HepG2 (cell line): ENCODE results near the gene SPATA13. TPM values are rescaled to one million over a fixed set of nuclear protein-coding genes. Genes with fewer than 3 reads are reported as not detected.

Experiments
- ARHGAP35 ChIP-seq: sonication (generic); formaldehyde crosslinking; IDR thresholded peaks from 2 replicates; pipeline ENCODE4 v1.9.0; 2022; ENCODE audit warnings: mild to moderate bottlenecking, inconsistent platforms, moderate library complexity, missing genetic modification reagents, borderline replicate concordance
- ASH2L ChIP-seq: fragments of 300-600, 200-600 bp; sonication (generic); IDR thresholded peaks from 2 replicates; pipeline ENCODE4 v1.7.0; 2017; ENCODE audit warnings: low read depth, mild to moderate bottlenecking, moderate library complexity, mixed read lengths, low read length; ENCODE audit not compliant: insufficient read length
- FOXK2 ChIP-seq: fragments of 450-650 bp; IDR thresholded peaks from 2 replicates; pipeline ENCODE4 v1.6.1; 2016
- GMEB2 ChIP-seq: IDR thresholded peaks from 2 replicates; pipeline ENCODE4 v1.6.1; 2016; ENCODE audit warnings: missing biosample characterization, missing genetic modification reagents, low read depth
- GTF3A ChIP-seq: sonication (generic); formaldehyde crosslinking; conservative IDR thresholded peaks from 2 replicates; pipeline ENCODE4 v1.4.0; 2020; ENCODE audit warnings: mild to moderate bottlenecking, missing genetic modification reagents
- HNRNPLL ChIP-seq: fragments of 200-400 bp; formaldehyde crosslinking; IDR thresholded peaks from 2 replicates; pipeline ENCODE4 v1.6.1; 2017; ENCODE audit warnings: mild to moderate bottlenecking, low read depth, low read length; ENCODE audit not compliant: poor library complexity, severe bottlenecking
- KMT2B ChIP-seq: IDR thresholded peaks from 2 replicates; pipeline ENCODE4 v1.6.1; 2016; ENCODE audit warnings: missing genetic modification reagents, missing compliant biosample characterization
- MEIS1 ChIP-seq: sonication (generic); formaldehyde crosslinking; IDR thresholded peaks from 2 replicates; pipeline ENCODE4 v1.9.0; 2021; ENCODE audit warnings: mild to moderate bottlenecking, missing genetic modification reagents, moderate library complexity, borderline replicate concordance
- POLR2G ChIP-seq: fragments of 200-400 bp; formaldehyde crosslinking; IDR thresholded peaks from 2 replicates; pipeline ENCODE4 v1.6.1; 2018; ENCODE audit warnings: mild to moderate bottlenecking, low read depth, low read length, moderate library complexity
- SAP130 ChIP-seq: IDR thresholded peaks from 2 replicates; pipeline ENCODE4 v1.6.1; 2016; ENCODE audit warnings: low read depth
- SIN3B ChIP-seq: fragments of 150-350 bp; IDR thresholded peaks from 2 replicates; pipeline ENCODE4 v1.6.1; 2014; ENCODE audit warnings: low read length
- SOX13 ChIP-seq, 3 experiments: fragments of 450-650 bp in 1 of 3; sonication (generic) in 1 of 3; formaldehyde crosslinking in 1 of 3; IDR thresholded peaks in 2 of 3; conservative IDR thresholded peaks in 1 of 3; 2 replicates each; pipeline versions ENCODE4 v1.5.0 to v1.6.1; 2016 to 2020; ENCODE audit warnings: antibody characterized with exemption in 1 of 3, mild to moderate bottlenecking in 1 of 3, missing compliant biosample characterization in 1 of 3, missing genetic modification reagents in 1 of 3, moderate library complexity in 1 of 3
- SP1 ChIP-seq, 2 experiments: fragments of 450-650 bp in 1 of 2; sonication (generic) in 1 of 2; formaldehyde crosslinking in 1 of 2; IDR thresholded peaks; 2 replicates each; pipeline versions ENCODE4 v1.4.0 to v1.6.1; 2016 to 2020; ENCODE audit warnings: missing genetic modification reagents in 1 of 2
- THAP7 ChIP-seq: sonication (generic); formaldehyde crosslinking; IDR thresholded peaks from 2 replicates; pipeline ENCODE4 v1.8.1; 2023; ENCODE audit warnings: mild to moderate bottlenecking, missing genetic modification reagents
- TRAFD1 ChIP-seq: sonication (generic); formaldehyde crosslinking; IDR thresholded peaks from 2 replicates; pipeline ENCODE4 v1.5.1; 2020; ENCODE audit warnings: missing genetic modification reagents, mild to moderate bottlenecking, borderline replicate concordance
- ZBTB26 ChIP-seq: IDR thresholded peaks from 2 replicates; pipeline ENCODE4 v1.6.1; 2016; ENCODE audit warnings: missing compliant biosample characterization, missing genetic modification reagents, borderline replicate concordance
- ZNF138 ChIP-seq: sonication (generic); formaldehyde crosslinking; IDR thresholded peaks from 2 replicates; pipeline ENCODE4 v1.5.0; 2020; ENCODE audit warnings: mild to moderate bottlenecking, low read depth, missing genetic modification reagents
- ZNF337 ChIP-seq: sonication (generic); formaldehyde crosslinking; IDR thresholded peaks from 2 replicates; pipeline ENCODE4 v1.5.1; 2020; ENCODE audit warnings: missing genetic modification reagents, low read depth, mild to moderate bottlenecking, borderline replicate concordance
- ZNF343 ChIP-seq: sonication (generic); formaldehyde crosslinking; IDR thresholded peaks from 2 replicates; pipeline ENCODE4 v1.4.0; 2020; ENCODE audit warnings: mild to moderate bottlenecking, missing genetic modification reagents
- ZNF891 ChIP-seq: sonication (generic); formaldehyde crosslinking; IDR thresholded peaks from 2 replicates; pipeline ENCODE4 v1.5.0; 2020; ENCODE audit warnings: mild to moderate bottlenecking, missing genetic modification reagents
- polyA plus RNA-seq, 8 experiments: library from polyadenylated mRNA; depleted of rRNA in 3 of 8; stranded (reverse) in 7 of 8; unstranded in 1 of 8; fragments of >200 nt; fragmentation: Illumina TruSeq in 4 of 8; extraction: Trizol in 4 of 8; gene quantifications; 2 replicates each; pipeline versions ENCODE4 v1.2.1 to v1.2.3, GENCODE V29; 2011 to 2016; ENCODE audit warnings: low read depth in 4 of 8, missing spikeins in 1 of 8, mixed read lengths in 1 of 8; ENCODE audit not compliant: insufficient read depth in 1 of 8
- total RNA-seq, 5 experiments: library from RNA; depleted of rRNA; stranded (reverse); fragments of >200 nt; fragmentation: Illumina TruSeq; extraction: Trizol; gene quantifications; 2 replicates each; pipeline ENCODE4 v1.2.3, GENCODE V29; 2016; ENCODE audit warnings: low read depth in 1 of 5
- TF ChIP-seq, protein P1 (sequence below): sonication (generic); formaldehyde crosslinking; conservative IDR thresholded peaks from 2 replicates; pipeline ENCODE4 v1.4.0; 2020; ENCODE audit warnings: missing genetic modification reagents

Gene SPATA13
- total and polyA plus RNA-seq, 2 of the 13 experiments (the other 11 are each of a cell fraction or from before 2014, with no cell fraction given), result 11.3 to 14.2 TPM

- TF ChIP-seq ZNF343 (CRISPR knock-in tag) (peak; percentile 42; the same call in 1 of the 2 replicates), ARHGAP35 (CRISPR knock-in tag) (no peak), MEIS1 (CRISPR knock-in tag) (no peak), SP1 (IDR thresholded peaks at IDR 0.05) (no peak), SP1 (CRISPR knock-in tag; IDR thresholded peaks at IDR 0.05) (peak; percentile 14; the same call in 1 of the 2 replicates), KMT2B (0 out of 2 replicates have a peak, but pooled peaks have one; percentile 23), ZNF891 (no peak; the same call in 1 of the 2 replicates), ASH2L (no peak), HNRNPLL (peak; percentile 51), SOX13 (IDR thresholded peaks at IDR 0.05) (no peak), SOX13 (CRISPR knock-in tag; conservative IDR thresholded peaks at IDR 0.05 in 1 of 2, IDR thresholded peaks at IDR 0.05 in 1 of 2) (no peak), SAP130 (CRISPR knock-in tag) (peak; percentile 77), FOXK2 (no peak), GMEB2 (CRISPR knock-in tag) (no peak), GTF3A (CRISPR knock-in tag) (no peak), ZBTB26 (peak; percentile 23; the same call in 1 of the 2 replicates), THAP7 (CRISPR knock-in tag) (no peak), POLR2G (peak; percentile 60; the same call in 1 of the 2 replicates), ZNF337 (CRISPR knock-in tag) (no peak), ZNF138 (CRISPR knock-in tag) (no peak), SIN3B (no peak), TRAFD1 (no peak)
- TF ChIP-seq, protein P1, sequence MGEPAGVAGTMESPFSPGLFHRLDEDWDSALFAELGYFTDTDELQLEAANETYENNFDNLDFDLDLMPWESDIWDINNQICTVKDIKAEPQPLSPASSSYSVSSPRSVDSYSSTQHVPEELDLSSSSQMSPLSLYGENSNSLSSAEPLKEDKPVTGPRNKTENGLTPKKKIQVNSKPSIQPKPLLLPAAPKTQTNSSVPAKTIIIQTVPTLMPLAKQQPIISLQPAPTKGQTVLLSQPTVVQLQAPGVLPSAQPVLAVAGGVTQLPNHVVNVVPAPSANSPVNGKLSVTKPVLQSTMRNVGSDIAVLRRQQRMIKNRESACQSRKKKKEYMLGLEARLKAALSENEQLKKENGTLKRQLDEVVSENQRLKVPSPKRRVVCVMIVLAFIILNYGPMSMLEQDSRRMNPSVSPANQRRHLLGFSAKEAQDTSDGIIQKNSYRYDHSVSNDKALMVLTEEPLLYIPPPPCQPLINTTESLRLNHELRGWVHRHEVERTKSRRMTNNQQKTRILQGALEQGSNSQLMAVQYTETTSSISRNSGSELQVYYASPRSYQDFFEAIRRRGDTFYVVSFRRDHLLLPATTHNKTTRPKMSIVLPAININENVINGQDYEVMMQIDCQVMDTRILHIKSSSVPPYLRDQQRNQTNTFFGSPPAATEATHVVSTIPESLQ (CRISPR knock-in tag), result no peak
Observed at GRCh38 chr13:24160458-24161009, at the start of gene SPATA13 (continued).
